Measurements from ENCODE around the gene RAP1GAP.
"Not testable (repeated sequence)": the region's sequence is repeated elsewhere in the genome, so short reads cannot be mapped to it uniquely, and the experiment has no call there.

The RAP1GAP gene

DNA sequence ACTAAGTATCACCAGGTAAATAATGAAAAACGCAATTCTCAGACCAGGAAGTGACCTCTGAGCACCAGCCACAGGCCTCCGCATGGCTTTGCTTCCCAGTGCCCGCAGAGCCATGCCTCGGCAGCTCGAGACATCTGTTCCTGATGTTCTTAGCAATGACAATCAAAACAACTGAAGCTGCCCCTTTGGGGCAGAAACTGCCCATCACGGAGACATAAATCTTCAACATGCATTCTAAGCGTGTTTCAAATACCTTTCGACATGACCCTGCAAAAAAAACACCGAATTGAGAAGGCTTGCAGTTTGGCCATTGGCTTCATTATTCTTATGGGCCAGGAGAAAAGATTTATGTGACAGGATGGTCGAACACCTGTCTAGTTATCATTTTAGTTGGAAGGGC, 5.8 kb upstream of the RAP1GAP start:
- no peak for DNase-seq

GRCh38 chr1:21673853-21674252, 4.7 kb upstream of the RAP1GAP start:
- not testable (repeated sequence) for DNase-seq

GRCh38 chr1:21673277-21673780, 4.2 kb upstream of the RAP1GAP start:
- DNase-seq = no peak

DNA sequence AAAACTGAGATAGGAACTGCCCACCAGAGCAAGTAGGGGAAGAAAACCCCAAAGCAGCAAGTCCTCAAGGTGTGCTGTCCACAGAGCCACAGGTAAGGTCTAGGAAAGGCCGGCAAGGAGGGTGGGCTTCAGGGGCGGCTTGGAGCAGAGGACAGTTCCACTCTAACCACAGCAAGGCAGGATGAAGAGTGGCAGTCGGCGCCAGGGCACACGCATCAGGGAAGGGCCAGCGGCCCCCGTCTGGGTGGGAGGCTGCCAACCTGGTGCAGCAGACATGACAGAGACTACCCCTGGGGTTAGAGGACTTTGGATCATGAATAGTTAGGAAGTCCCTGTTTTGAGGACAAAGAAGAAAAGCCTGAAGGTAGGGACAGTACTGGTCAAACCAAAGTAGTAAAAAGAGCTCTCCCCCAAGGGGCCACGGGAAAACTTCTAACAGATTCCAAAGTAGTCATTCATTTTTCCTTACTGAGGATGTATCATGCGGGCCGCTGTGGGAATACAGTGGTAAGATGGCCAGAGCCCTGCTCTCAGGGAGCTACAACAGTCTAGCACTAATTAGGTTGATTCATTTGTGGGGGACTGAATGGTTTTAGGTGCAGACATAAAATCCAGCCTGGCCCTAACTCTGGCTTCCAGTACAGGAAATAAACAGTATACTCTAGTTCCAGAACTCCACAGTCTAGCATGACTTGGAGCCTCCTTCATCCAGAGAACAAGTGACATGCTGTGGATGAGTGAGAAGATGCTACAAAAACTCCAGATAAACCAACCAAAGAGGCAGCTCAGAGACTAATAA, 3.5 kb upstream of the RAP1GAP start:
- no peak for DNase-seq

DNA sequence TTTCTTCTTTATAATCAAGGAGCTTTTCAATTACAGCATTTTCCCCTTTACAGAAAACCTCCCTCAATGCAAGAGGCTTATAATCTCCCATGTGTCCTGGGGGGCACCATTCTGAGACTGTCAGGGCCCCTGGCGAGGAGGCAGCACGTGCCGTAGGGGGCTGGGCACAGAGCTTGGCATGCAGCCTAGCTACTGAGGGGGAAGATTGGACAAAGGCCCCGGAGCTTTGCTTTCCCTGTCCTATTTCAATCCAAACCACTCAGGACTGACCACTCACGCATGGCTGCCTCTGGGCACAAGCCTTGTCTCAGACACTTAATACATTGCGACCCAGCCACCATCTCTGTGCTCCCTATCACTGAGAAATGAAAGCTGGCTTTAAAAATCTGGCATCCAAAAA, 2.8 kb upstream of the RAP1GAP start:
- DNase-seq = no peak

DNA sequence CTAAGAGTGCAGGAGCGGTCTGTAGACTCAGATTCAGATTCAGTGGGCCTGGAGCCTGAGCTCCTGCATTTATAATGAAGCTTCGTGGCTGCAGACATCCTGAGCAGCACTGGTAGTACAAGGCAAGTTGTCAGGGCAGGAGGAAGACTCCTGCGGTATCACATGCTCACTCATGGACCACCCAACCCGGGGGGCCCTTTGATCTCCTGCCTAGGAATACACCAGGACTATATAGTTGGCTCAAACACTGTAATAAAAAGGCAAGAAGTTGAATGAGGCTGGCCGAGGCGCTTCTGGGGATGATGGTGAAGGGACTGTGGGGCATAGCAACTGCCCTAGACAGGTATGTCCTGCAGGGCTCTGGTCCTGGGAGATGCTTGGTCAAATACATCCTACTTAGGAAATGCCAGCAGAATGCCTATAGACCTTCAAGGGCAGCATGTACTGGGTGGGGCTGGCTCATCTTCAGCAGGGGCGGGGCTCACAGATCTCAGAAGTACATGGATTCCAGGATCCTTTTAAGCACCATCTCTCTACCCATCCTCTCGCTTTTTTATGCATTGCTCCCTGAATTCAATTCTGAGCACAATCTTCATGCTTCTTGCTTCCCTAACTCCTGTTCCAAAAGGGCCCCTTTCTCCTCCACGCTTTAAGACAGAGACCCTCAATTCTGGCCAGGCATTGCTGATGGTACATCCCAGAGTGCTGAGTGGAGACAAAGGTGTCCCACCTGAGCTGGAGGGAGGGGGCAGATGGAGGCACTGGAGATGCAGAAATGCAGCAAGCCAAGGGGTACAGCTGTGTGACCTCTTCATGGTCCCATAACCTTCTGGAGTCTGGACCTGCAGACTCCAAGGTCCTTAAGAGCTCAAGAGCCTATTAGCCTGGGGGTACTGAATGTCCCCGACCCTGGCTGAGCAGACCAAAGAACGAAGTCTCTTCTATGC, 2.1 kb upstream of the RAP1GAP start:
- no peak for DNase-seq

DNA sequence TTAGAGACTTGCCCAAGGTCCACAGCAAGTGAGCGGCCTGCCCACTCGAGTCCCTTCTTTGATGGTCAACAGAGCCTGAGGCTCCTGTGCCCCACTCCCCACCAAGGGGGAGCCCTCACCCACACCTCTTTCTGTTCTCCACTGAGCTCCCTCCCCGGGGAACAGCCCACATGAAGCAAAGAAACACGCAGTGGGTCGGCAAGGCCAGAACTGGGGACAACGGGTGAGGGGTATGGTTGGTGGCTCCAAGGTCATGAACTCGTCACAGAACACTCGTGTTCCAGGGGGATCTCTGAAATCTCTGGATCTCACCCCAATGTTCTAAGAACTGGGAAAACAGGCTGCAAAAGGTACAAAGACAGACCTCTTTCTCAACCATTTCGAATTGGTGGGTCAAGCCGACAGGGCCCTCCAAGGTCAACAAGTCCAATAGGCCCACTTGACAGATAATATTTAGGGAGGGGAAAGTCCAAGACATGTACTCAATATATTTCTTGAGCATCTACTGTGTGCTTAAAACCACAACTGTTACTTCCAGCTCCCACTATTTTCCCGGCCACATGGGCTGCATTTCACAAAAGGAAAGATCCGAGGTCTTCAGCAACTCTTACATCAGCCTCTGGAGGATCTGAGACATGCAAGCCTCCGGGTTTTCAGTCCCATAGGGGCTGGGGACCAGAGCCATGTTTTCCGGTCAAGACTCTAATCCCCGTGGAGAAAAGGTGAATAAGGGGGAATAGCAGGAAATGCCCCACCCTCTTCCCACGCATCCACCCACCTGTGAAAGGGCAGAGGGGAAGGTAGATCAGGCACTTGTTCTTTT, 1.1 kb upstream of the RAP1GAP start:
- no peak for DNase-seq

DNA sequence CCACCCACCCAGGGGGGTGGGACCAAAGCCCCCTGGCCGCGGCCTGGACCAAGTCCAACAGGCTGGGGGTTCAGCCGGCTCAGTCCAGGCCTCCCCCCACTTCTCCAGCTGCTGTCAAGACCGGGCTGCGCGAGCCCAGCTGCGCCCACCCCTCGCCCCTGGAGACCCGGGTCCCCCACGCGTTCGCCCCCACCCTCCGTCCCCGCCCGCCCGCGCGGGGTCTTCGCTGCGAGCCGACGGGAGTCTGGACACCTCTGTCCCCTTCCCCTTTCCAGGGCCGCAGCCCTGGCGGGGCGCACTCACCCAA, 253 bp downstream of the RAP1GAP start:
- no peak for DNase-seq

- DNase-seq = no peak
These were observed 766 bp downstream of the RAP1GAP start for GRCh38 chr1:21668232-21668950.

DNA sequence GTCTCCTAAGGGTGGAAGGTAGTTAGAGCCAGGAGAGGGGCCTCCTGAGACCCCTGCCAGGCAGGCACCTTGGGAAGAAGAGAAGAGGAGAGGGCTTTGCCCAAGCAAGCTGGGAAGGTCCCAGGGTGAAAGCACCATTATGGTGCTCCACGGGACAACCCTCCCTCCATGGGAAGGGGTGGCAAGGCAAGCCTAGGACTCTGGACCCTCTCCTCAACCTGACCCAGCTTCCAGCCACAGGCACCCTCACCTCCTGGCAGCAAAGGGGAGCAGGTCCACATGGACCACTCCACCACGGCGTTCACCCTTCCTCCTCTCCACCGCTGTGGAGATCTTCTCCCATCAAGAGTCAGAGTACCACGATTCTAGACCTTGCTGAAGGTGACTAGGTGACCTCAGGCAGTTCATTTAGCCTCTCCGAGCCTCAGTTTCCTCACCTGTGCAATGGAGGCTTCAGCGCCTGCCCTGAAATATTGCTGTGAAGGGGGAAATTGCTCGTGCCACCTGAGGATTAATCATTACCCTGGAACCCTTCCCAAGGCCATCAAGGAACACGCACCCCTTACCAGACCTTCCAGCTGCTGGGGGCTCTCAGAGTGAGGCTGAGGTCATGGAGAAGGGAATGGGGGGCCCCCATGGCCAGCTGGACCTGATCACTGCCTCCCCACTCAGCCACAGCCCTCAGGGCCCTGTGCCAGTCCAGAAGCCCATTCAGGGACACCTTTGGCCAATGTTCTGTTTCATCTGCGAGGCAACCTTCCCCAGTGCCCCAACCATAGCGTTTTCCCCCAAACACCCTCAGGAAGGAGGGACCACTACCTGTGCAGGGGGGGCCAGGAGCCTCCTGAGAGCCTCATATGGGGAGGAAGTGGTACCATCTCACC, 1.6 kb downstream of the RAP1GAP start:
- DNase-seq = no peak

- DNase-seq = no peak
These were observed 2.4 kb downstream of the RAP1GAP start for GRCh38 chr1:21666576-21667320.

DNA sequence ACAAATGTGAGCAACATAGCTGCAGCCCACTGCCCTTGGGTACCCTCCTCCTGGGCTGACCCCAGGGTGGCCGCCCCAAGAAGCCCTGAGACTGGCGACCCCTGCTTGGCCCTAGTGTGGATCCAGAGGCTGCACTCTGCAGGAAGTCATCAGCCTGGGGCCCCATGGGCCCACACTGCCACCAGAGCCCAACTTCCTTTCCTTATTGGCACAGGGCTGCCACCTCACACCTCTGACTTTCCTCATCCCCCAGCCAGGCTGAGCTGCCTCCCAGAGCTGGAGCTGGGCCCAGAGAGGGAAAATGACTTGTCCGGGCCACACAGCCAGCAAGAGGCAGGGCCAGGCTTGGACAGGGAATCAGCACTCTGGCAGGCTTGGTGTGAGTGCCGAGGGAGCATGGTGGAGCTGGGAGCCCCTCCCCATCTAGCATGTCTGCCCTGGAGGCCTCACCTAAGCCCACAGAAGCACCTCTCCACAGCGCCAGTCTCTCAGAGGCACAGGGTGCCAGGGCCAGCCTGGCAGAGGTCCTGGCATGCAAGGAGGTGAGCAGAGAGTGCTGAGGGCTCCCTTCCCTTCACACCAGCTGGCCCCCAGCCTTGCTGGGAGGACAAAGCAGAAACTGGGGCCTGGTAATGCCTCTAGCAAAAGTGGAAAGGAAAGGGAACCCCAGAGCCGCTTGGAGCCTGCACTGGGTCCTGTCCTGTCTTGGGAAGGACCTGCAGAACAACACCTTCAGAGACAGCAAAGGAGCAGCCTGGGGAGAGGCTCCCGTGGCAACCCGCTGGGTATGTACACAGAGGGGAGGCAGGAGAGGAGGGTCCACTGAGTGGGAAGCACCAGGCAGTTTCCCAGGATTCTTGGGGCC, 3.2 kb downstream of the RAP1GAP start:
- DNase-seq = no peak

GRCh38 chr1:21664806-21665588, 4.2 kb downstream of the RAP1GAP start:
- no peak for DNase-seq

GRCh38 chr1:21663951-21664805, 5.0 kb downstream of the RAP1GAP start:
- no peak for DNase-seq

DNA sequence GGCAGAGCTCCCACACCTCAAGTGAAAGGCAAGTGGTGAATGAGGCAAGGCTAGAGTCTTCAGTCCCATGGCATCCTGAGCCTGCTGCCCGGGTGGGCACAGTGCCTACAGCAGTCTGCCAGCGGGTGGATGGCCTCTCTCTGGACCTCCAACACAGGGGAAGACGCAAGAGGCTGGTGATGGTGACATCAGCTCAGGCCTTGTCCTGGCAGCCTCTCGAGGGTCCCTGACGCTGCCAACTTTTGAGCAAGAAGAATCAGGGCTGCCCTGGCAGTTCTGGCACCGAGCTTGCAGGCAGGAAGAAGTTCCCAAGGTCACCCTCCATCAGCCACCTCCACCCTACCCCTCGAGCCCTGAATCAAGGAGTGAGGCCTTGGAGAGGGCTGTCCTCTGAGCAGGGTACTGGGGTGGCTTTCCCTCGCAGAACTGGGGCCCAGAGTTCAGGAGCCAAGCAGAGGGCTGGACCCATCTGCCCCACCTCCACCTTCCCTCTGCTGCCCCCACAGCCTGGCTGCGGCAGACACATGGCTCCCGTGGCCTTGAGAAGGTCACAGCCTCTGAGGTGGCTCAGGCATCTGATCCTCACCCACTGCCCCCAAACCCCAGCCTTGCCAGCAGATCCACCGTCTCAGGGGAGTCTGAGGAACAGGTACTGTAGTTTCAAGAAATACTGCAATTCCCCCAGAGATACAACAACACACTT, 5.8 kb downstream of the RAP1GAP start:
- DNase-seq = no peak

GRCh38 chr1:21662426-21663247, 6.5 kb downstream of the RAP1GAP start:
- DNase-seq = no peak
